Peyer's patch (tissue), 4 donors: Measurements from ENCODE around the gene ADISSP. TPM values are rescaled to one million over a fixed set of nuclear protein-coding genes. Genes with fewer than 3 reads are reported as not detected.
A peak's percentile ranks its signal among the peaks of the same experiment; 100 is the strongest.

Experiments
- DNase-seq, 3 donors: peaks; one replicate each; pipeline ENCODE4 v3.0.0-alpha.2; 2017 to 2019
- H3K27ac ChIP-seq, 4 donors: fragments of 200-600 bp; sonication (generic); one replicate each; pipeline ENCODE4 v1.5.1; 2016 to 2019
- H3K27me3 ChIP-seq, 2 donors: fragments of 200-600 bp; sonication (generic); one replicate each; pipeline ENCODE4 v1.5.1; 2019
- H3K36me3 ChIP-seq, 3 donors: fragments of 200-600 bp; sonication (generic); one replicate each; pipeline ENCODE4 v1.5.1; 2016 to 2019
- H3K4me1 ChIP-seq, 4 donors: fragments of 200-600 bp; sonication (generic); one replicate each; pipeline ENCODE4 v1.5.1; 2016 to 2019
- H3K4me3 ChIP-seq, 4 donors: fragments of 200-600 bp; sonication (generic); 1 replicate in 3 of 4; 2 replicates in 1 of 4; pipeline ENCODE4 v1.5.1; 2016 to 2019; ENCODE audit warnings: mild to moderate bottlenecking in 1 of 4
- H3K9me3 ChIP-seq, 4 donors: fragments of 200-600 bp; sonication (generic); one replicate each; pipeline ENCODE4 v1.5.1; 2016 to 2019; ENCODE audit warnings: mild to moderate bottlenecking in 1 of 4
- POLR2A ChIP-seq, 2 donors: fragments of 450-650 bp; IDR thresholded peaks; one replicate each; pipeline ENCODE4 v1.5.1; 2017; ENCODE audit warnings: antibody characterized with exemption in 2 of 2, mild to moderate bottlenecking in 2 of 2, moderate library complexity in 2 of 2
- total RNA-seq, 4 donors: library from RNA; depleted of rRNA; stranded (reverse); fragments of >200 nt; gene quantifications; one replicate each; pipeline ENCODE4 v1.1.0, GENCODE V29; 2016
- TF ChIP-seq, protein P1 (sequence below), 6 experiments: fragments of 450-650 bp in 4 of 6; fragments of 200-600 bp in 2 of 6; sonication (generic) in 1 of 6; IDR thresholded peaks; one replicate each; pipeline ENCODE4 v1.5.1; 2017 to 2019; ENCODE audit warnings: antibody characterized with exemption in 6 of 6, mild to moderate bottlenecking in 3 of 6, moderate library complexity in 1 of 6

ADISSP gene
- 10 to 100 TPM in 2 of 4 donors, 1 to 10 TPM in 2; 7.4 to 13.2 (median 10.2) TPM for total RNA-seq

DNA sequence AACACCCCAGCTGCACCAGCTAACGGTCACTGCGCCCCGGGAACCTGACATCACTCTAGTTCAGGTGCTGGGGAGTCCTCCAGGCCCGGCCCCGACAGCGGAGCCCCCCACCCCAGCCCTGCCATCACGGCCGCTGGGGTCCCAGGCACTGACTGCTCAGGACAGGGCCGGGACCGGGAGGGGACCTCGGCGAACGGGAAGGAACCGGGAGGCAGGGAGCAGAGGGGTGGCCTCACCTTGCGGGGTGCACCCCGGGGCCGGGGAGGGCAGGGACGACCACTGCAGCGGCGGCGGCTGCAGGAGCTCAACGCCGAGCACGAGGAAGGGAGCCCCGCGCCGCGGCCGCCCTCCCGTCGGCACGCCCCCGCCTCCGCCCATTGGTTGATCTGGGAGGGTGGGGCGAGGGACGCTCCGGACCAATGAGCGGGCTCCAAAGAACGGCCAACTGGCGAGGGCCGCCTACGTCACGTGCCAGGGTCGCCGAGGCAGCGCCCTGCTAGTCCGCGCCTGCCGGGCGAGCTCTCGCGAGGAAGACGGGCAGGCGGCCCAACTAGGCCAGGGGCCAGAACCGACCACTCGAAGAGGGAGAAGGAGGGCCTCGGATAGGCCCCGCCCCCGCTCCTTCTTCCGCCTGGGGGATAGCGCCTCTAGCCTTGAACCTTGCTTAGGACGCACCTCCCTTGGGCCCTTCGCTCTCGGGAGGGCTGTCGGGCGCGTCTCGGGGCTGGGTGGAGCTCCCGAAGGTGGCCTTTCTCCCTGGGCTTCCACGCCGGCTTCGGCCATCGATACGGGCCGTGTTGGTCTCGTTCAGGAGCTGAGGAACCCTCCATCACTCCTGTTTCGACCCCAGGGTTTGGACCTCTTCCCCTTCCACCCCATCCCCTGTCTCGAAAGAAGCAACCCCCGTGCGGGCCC is at the start of gene ADISSP:
ADISSP (minus strand) TSS at position 327 of the 915 bp plus-strand sequence. CDS start 7,653 bp downstream, outside the sequence.
- H3K4me3 ChIP-seq, result peak within 1 kb of the TSS; percentile 52 to 91 (median 67)
- peak; percentile 70 to 72 for TF ChIP-seq POLR2A (IDR thresholded peaks at IDR 0.05)
- TF ChIP-seq, protein P1, sequence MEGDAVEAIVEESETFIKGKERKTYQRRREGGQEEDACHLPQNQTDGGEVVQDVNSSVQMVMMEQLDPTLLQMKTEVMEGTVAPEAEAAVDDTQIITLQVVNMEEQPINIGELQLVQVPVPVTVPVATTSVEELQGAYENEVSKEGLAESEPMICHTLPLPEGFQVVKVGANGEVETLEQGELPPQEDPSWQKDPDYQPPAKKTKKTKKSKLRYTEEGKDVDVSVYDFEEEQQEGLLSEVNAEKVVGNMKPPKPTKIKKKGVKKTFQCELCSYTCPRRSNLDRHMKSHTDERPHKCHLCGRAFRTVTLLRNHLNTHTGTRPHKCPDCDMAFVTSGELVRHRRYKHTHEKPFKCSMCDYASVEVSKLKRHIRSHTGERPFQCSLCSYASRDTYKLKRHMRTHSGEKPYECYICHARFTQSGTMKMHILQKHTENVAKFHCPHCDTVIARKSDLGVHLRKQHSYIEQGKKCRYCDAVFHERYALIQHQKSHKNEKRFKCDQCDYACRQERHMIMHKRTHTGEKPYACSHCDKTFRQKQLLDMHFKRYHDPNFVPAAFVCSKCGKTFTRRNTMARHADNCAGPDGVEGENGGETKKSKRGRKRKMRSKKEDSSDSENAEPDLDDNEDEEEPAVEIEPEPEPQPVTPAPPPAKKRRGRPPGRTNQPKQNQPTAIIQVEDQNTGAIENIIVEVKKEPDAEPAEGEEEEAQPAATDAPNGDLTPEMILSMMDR (IDR thresholded peaks at IDR 0.05), result peak in 1 of 6 experiments; percentile 14
- no peaks in the 10 kb centered on the region for H3K9me3 ChIP-seq
- peak within 1 kb of the TSS; percentile 87 to 94 (median 92) for H3K27ac ChIP-seq
- no peaks in the 10 kb centered on the region for H3K27me3 ChIP-seq
- peak; percentile 97 to 99 (median 99) for DNase-seq
- H3K4me1 ChIP-seq, result peaks cover 0 to 33% (median 9%) of the 10 kb centered on the region in 4 donors
- no peaks in the 10 kb centered on the region for H3K36me3 ChIP-seq

DNA sequence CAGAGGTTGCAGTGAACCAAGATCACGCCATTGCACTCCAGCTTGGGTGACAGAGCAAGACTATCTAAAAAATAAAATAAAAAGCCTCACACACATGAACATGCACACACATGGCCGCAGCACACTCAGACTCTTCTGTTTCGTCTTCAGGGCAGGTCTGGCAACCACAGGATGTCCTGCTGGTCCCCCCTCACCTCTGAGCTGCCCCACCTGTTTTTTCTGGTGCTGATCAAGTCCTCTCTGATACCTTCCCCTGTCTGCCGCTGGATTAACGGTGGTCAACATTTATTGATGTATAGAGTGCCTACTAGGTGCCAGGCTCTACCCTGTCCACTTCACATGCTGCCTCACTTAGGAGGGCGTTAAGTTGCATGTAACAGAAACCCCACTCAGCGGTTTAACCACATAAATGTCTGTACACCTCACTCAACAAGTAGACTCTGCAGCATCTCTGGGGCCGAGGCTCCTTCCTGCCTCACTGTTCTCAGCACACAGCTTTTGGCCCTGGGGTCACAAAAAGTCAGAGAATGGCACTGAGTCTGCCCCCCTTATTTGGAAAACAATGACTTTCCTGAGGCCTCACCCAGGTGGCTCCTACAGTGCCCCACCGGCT is 48.3 kb upstream of the ADISSP start:
- Histone ChIP-seq H3K4me3 (no peak overlapping the region), H3K36me3 (no peaks in the 10 kb centered on the region), H3K9me3 (no peaks in the 10 kb centered on the region), H3K27ac (peak overlapping the region in 1 of 4 donors; percentile 42), H3K4me1 (peaks cover 0 to 31% (median 6%) of the 10 kb centered on the region in 4 donors), H3K27me3 (no peaks in the 10 kb centered on the region)
- TF ChIP-seq, protein P1 (IDR thresholded peaks at IDR 0.05), result no peak
- no peak for TF ChIP-seq POLR2A (IDR thresholded peaks at IDR 0.05)
- DNase-seq, result peak in 2 of 3 donors; percentile 34 to 43

DNA sequence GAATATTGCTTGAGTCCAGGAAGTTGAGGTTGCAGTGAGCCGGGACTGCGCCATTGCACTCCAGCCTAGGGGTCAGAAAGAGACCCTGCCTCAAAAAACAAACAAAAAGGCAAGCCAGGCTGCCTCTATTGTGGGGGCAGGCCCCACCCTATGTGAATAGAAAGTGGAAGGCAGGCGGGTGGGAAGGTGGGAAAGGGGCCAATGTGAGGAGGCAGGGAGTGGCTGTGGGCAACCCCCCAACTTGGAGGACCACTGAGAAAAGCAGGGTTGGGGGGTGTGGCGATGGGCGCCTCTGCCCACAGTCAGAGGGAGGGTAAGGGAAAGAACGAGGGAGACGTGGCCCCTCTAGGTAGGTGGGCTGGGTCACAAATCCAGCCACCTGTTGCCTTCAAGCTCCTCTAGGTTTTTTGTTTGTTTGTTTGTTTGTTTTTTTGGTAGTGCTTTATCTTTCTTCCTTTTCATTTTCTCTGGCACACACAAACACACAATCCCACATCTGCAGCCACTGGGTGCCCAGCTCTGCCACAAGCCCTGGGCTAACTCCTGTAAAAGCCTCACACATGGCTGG is 47.5 kb upstream of the ADISSP start:
- no peaks in the 10 kb centered on the region for H3K9me3 ChIP-seq
- no peak overlapping the region for H3K4me3 ChIP-seq
- no peak for TF ChIP-seq POLR2A (IDR thresholded peaks at IDR 0.05)
- TF ChIP-seq, protein P1 (IDR thresholded peaks at IDR 0.05), result no peak
- H3K36me3 ChIP-seq, result no peaks in the 10 kb centered on the region
- DNase-seq, result peak in 1 of 3 donors; percentile 28
- H3K27me3 ChIP-seq, result no peaks in the 10 kb centered on the region
- H3K27ac ChIP-seq, result no peak overlapping the region
- H3K4me1 ChIP-seq, result peaks cover 0 to 35% (median 6%) of the 10 kb centered on the region in 4 donors

DNA sequence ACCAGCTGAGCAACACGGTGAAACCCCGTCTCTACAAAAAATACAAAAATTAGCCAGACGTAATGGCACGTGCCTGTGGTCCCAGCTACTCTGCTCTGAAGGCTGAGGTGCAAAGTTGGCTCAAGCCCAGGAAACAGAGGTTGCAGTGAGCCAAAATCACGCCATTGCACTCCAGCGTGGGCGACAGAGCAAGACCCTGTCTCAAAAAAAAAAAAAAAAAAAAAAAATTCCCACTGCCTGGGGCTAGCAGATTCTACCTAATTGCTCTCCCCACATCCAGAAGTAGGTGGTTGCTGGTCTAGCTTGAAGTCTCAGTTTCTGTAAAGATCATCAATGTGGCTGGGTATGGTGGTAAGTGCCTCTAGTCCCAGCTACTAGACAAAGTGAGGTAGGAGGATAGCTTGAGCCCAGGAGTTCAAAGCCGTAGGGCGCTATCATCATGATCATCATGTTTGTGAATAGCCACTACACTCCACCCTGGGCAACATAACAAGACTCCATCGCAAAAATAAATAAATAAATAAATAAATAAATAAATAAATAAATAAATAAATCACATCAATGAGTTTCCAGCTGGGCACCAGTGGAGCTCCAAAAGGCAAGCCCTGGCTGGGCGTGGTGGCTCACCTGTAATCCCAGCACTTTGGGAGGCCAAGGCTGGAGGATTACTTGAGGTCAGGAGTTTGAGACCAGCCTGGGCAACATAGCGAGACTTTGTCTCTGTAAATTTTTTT is 46.5 kb upstream of the ADISSP start:
- H3K27me3 ChIP-seq, result no peaks in the 10 kb centered on the region
- no peaks in the 10 kb centered on the region for H3K9me3 ChIP-seq
- H3K4me1 ChIP-seq, result peaks cover 0 to 29% (median 3%) of the 10 kb centered on the region in 4 donors
- H3K4me3 ChIP-seq, result no peak overlapping the region
- DNase-seq, result no peak
- H3K36me3 ChIP-seq, result no peaks in the 10 kb centered on the region
- peak overlapping the region in 1 of 4 donors; percentile 93 for H3K27ac ChIP-seq
- TF ChIP-seq, protein P1 (IDR thresholded peaks at IDR 0.05), result no peak
- TF ChIP-seq POLR2A (IDR thresholded peaks at IDR 0.05), result no peak
